K562 (cell line): Measurements from ENCODE around the gene MOSPD2. TPM values are rescaled to one million over a fixed set of nuclear protein-coding genes. Genes with fewer than 3 reads are reported as not detected.

Experiments
- ATAC-seq: fragments of 200-7000 bp; cut with Tn5 transposase; 3 replicates; pipeline ENCODE4 v1.9.1; 2020; ENCODE audit warnings: moderate library complexity
- BruUV-seq: library from RNA; stranded (reverse); fragments of 400-500 nt; replicated peaks from 2 replicates; lab custom pipeline; 2021; lab: Mats Ljungman, UMichigan
- CTCF ChIA-PET: fragments of 300-600 bp; formaldehyde crosslinking; extraction: SDS; loops from one replicate; lab custom pipeline; 2021; ENCODE audit warnings: low intra/inter-chr PET ratio; lab: Yijun Ruan, JAX
- POLR2A ChIA-PET: fragments of 300-600, 350-650 bp; sonication (Branson Sonifier 250); formaldehyde crosslinking; extraction: SDS; loops from one replicate; lab custom pipeline; 2021; ENCODE audit warnings: antibody characterized with exemption, inconsistent platforms; lab: Yijun Ruan, JAX
- DNase-seq, 4 experiments: peaks; one replicate each; pipeline versions ENCODE4 v3.0.0 to v3.0.0-alpha.2; 2011 to 2018; ENCODE audit warnings: low spot score in 3 of 4, mixed read lengths in 3 of 4; ENCODE audit errors: extremely low read depth in 1 of 4
- FAIRE-seq: peaks from 2 replicates; lab custom pipeline; 2011; peaks lifted over from hg19 to GRCh38; lab: Jason Lieb, UNC
- H2AFZ ChIP-seq: 2 replicates; pipeline ENCODE4 v1.6.0; 2011; ENCODE audit warnings: low read depth, low read length, control low read depth, inconsistent platforms
- H3K27ac ChIP-seq: fragments of 200-600 bp; 3 replicates; pipeline ENCODE4 v1.8.0; 2011; ENCODE audit warnings: low read depth, mild to moderate bottlenecking, control low read depth, inconsistent platforms, low read length, moderate library complexity, mixed read lengths; ENCODE audit errors: extremely low read depth
- H3K27me3 ChIP-seq, 2 experiments: fragments of 300-600 bp in 1 of 2; 2 replicates in 1 of 2; 3 replicates in 1 of 2; pipeline versions ENCODE4 v1.6.0 to v1.8.0; 2011; ENCODE audit warnings: inconsistent platforms in 2 of 2, low read length in 2 of 2, mild to moderate bottlenecking in 1 of 2, mixed read lengths in 1 of 2, moderate library complexity in 1 of 2; ENCODE audit not compliant: control insufficient read depth in 2 of 2, insufficient read depth in 2 of 2
- H3K36me3 ChIP-seq: fragments of 300-600 bp; 3 replicates; pipeline ENCODE4 v1.8.0; 2011; ENCODE audit warnings: mild to moderate bottlenecking, low read length, inconsistent platforms; ENCODE audit not compliant: control insufficient read depth, insufficient read depth
- H3K4me1 ChIP-seq, 2 experiments: fragments of 200-600 bp in 1 of 2; replicated peaks in 1 of 2; 2 replicates in 1 of 2; 3 replicates in 1 of 2; pipeline versions ENCODE4 v1.5.1 to v1.8.0; 2011; ENCODE audit warnings: inconsistent platforms in 2 of 2, low read length in 2 of 2, mild to moderate bottlenecking in 1 of 2, mixed read lengths in 1 of 2, moderate library complexity in 1 of 2; ENCODE audit not compliant: control insufficient read depth in 2 of 2, insufficient read depth in 2 of 2
- H3K4me2 ChIP-seq: 2 replicates; pipeline ENCODE4 v1.6.1; 2011; ENCODE audit warnings: low read length, control low read depth, inconsistent platforms, mixed read lengths; ENCODE audit not compliant: insufficient read depth
- H3K4me3 ChIP-seq: fragments of 200-600 bp; sonication (generic), shearing (Covaris generic); 2 replicates; pipeline ENCODE4 v1.5.1; 2016; ENCODE audit warnings: control low read depth, inconsistent platforms
- H3K79me2 ChIP-seq: fragments of 200-600 bp; 3 replicates; pipeline ENCODE4 v1.8.0; 2011; ENCODE audit warnings: low read length, inconsistent platforms; ENCODE audit not compliant: control insufficient read depth, insufficient read depth
- H3K9ac ChIP-seq, 2 experiments: 2 replicates each; pipeline versions ENCODE4 v1.6.0 to v1.6.1; 2011; ENCODE audit warnings: low read depth in 2 of 2, low read length in 2 of 2, control low read depth in 1 of 2, inconsistent platforms in 1 of 2, mild to moderate bottlenecking in 1 of 2, mixed read lengths in 1 of 2; ENCODE audit not compliant: insufficient read depth in 1 of 2
- H3K9me1 ChIP-seq: one replicate; pipeline ENCODE4 v1.6.0; 2011; ENCODE audit warnings: inconsistent platforms, mild to moderate bottlenecking, low read length, moderate library complexity; ENCODE audit not compliant: control insufficient read depth, insufficient read depth
- H3K9me3 ChIP-seq: replicated peaks from 2 replicates; pipeline ENCODE4 v1.5.1; 2011; ENCODE audit warnings: low read depth, low read length, inconsistent platforms; ENCODE audit not compliant: control insufficient read depth, insufficient read depth
- H4K20me1 ChIP-seq: replicated peaks from 2 replicates; pipeline ENCODE4 v1.6.1; 2011; ENCODE audit warnings: low read length, inconsistent platforms, mixed read lengths; ENCODE audit not compliant: control insufficient read depth, insufficient read depth
- CTCFL ChIP-seq: IDR thresholded peaks from 2 replicates; pipeline ENCODE4 v1.6.1; 2011; ENCODE audit warnings: borderline replicate concordance, low read depth, mild to moderate bottlenecking, moderate library complexity, low read length; ENCODE audit not compliant: insufficient read depth, poor library complexity, severe bottlenecking
- HDAC2 ChIP-seq: fragments of 450-650 bp; IDR thresholded peaks from 2 replicates; pipeline ENCODE4 v1.6.1; 2016; ENCODE audit warnings: mild to moderate bottlenecking
- MAFF ChIP-seq: IDR thresholded peaks from 2 replicates; pipeline ENCODE4 v1.6.1; 2012; ENCODE audit warnings: low read length, improper control_type of control experiment
- MAFG ChIP-seq: fragments of 450-650 bp; conservative IDR thresholded peaks from 2 replicates; pipeline ENCODE4 v1.6.1; 2016; ENCODE audit warnings: missing genetic modification characterization, missing compliant biosample characterization
- MAFK ChIP-seq: IDR thresholded peaks from 2 replicates; pipeline ENCODE4 v1.6.1; 2011; ENCODE audit warnings: low read length, improper control_type of control experiment
- ZNF316 ChIP-seq: fragments of 450-650 bp; IDR thresholded peaks from 2 replicates; pipeline ENCODE4 v1.6.1; 2016
- ZNF766 ChIP-seq: fragments of 200-800 bp; sonication (Bioruptor generic); conservative IDR thresholded peaks from 2 replicates; pipeline ENCODE4 v1.6.1; 2016; ENCODE audit warnings: missing genetic modification characterization, missing compliant biosample characterization
- WGBS: fragments of 100-300 bp; shearing (Covaris generic); methylation state at CpG from one replicate; pipeline ENCODE4 v1.1.6; 2016; ENCODE audit warnings: low coverage, mixed read lengths; ENCODE audit not compliant: insufficient coverage; ENCODE audit errors: missing lambda C conversion rate; 5-methylcytosine and 5-hydroxymethylcytosine counted together
- in situ Hi-C: fragments of 300-500 bp; cut with MboI; formaldehyde crosslinking; loops from 4 replicates; pipeline ENCODE4 v1.15.0; 2018; ENCODE audit warnings: inconsistent platforms, mixed read lengths
- intact Hi-C: fragments of 100-400 bp; cut with micrococcal nuclease; formaldehyde crosslinking; loops from 2 replicates; pipeline ENCODE4 v1.14.2; 2022
- polyA plus RNA-seq, 8 experiments: library from polyadenylated mRNA; depleted of rRNA in 4 of 8; stranded (reverse) in 5 of 8; unstranded in 3 of 8; fragments of >200 nt; fragmentation: Nextera tagmentation in 2 of 8; fragmentation: Illumina TruSeq in 1 of 8; extraction: Ambion mirVana in 2 of 8; extraction: Trizol in 1 of 8; gene quantifications; 2 replicates each; pipeline versions ENCODE4 v1.2.1 to v1.2.3, GENCODE V29; 2011 to 2014; ENCODE audit warnings: inconsistent platforms in 1 of 8, missing spikeins in 1 of 8
- total RNA-seq, 7 experiments: library from RNA; depleted of rRNA in 6 of 7; stranded (reverse); fragments of >200 nt in 6 of 7; fragmentation: Illumina TruSeq in 2 of 7; extraction: Trizol in 2 of 7; gene quantifications; 2 replicates each; pipeline versions ENCODE4 v1.2.1 to v1.2.3, GENCODE V29; 2011 to 2021; ENCODE audit warnings: low replicate concordance in 1 of 7

MOSPD2 gene
- total and polyA plus RNA-seq, 9 of the 15 experiments (the other 6 are each of a cell fraction or from before 2014, with no cell fraction given), result 3.9 to 12.2 (median 9.2) TPM

- CTCF ChIA-PET, result no interaction called here
- BruUV-seq, result no TSS peak
- no peak for TF ChIP-seq ZNF766 (CRISPR knock-in tag)
- in situ Hi-C loops, result no loop called here
- DNase-seq (no peak), FAIRE-seq (no peak), ATAC-seq (no peak)
- H3K4me3 ChIP-seq, result no peak overlapping the region
- intact Hi-C loops, result no loop called here
- H3K27me3 ChIP-seq, result no peaks in the 10 kb centered on the region
- 0 out of 3 replicates have a peak, but pooled peaks cover 2% of the 10 kb centered on the region for H3K36me3 ChIP-seq
- no peak overlapping the region for H3K9ac ChIP-seq
- H3K9me3 ChIP-seq, result no peaks in the 10 kb centered on the region
- H3K27ac ChIP-seq, result no peak overlapping the region
- WGBS, result 88% methylated on average over 1 of the region's 2 CpGs
- POLR2A ChIA-PET, result no interaction called here
- H4K20me1 ChIP-seq, result no peaks in the 10 kb centered on the region
- no peaks in the 10 kb centered on the region for H3K9me1 ChIP-seq
- H3K4me2 ChIP-seq, result no peak overlapping the region
- H2AFZ ChIP-seq, result no peak overlapping the region
- H3K79me2 ChIP-seq, result no peaks in the 10 kb centered on the region
- H3K4me1 ChIP-seq, result no peaks in the 10 kb centered on the region
Measured at GRCh38 chrX:14896273-14896672, 23.1 kb downstream of the MOSPD2 start.

GRCh38 chrX:14897042-14897441 is 23.8 kb downstream of the MOSPD2 start:
- no peak overlapping the region for H3K9ac ChIP-seq
- FAIRE-seq, result no peak
- no peaks in the 10 kb centered on the region for H3K4me1 ChIP-seq
- no peak overlapping the region for H2AFZ ChIP-seq
- H3K36me3 ChIP-seq, result 0 out of 3 replicates have a peak, but pooled peaks cover 2% of the 10 kb centered on the region
- WGBS, result 64% methylated on average over 2 of the region's 2 CpGs
- no peak overlapping the region for H3K4me3 ChIP-seq
- intact Hi-C loops, result no loop called here
- TF ChIP-seq MAFG (tag), result 0 out of 2 replicates have a peak, but pooled peaks have one; percentile 22
- TF ChIP-seq HDAC2, result no peak
- TF ChIP-seq MAFK, result peak; percentile 36; the same call in 1 of the 2 replicates
- TF ChIP-seq CTCFL, result no peak
- peak; percentile 65 for TF ChIP-seq ZNF316
- 0 out of 2 replicates have a peak, but pooled peaks have one; percentile 26 for TF ChIP-seq MAFF
- TF ChIP-seq, all 486 proteins: peak for 4
- Histone ChIP-seq H3K9me3 (no peaks in the 10 kb centered on the region), H3K79me2 (no peaks in the 10 kb centered on the region), H3K27ac (no peak overlapping the region), H3K4me2 (no peak overlapping the region), H4K20me1 (no peaks in the 10 kb centered on the region), H3K9me1 (no peaks in the 10 kb centered on the region), H3K27me3 (no peaks in the 10 kb centered on the region)
- no TSS peak for BruUV-seq
- DNase-seq (no peak), ATAC-seq (no peak)
- in situ Hi-C loops, result no loop called here
- ChIA-PET POLR2A (no interaction called here), CTCF (no interaction called here)
